Aortic smooth muscle cell (primary cell): Measurements from ENCODE around the gene GPI. TPM values are rescaled to one million over a fixed set of nuclear protein-coding genes. Genes with fewer than 3 reads are reported as not detected.

Experiments used
- total RNA-seq: library from RNA; depleted of rRNA; stranded (reverse); fragments of >200 nt; gene quantifications from 2 replicates; pipeline ENCODE4 v1.2.3, GENCODE V29; 2014

The GPI gene
- 112 and 129 TPM in 2 replicates for total RNA-seq

DNA sequence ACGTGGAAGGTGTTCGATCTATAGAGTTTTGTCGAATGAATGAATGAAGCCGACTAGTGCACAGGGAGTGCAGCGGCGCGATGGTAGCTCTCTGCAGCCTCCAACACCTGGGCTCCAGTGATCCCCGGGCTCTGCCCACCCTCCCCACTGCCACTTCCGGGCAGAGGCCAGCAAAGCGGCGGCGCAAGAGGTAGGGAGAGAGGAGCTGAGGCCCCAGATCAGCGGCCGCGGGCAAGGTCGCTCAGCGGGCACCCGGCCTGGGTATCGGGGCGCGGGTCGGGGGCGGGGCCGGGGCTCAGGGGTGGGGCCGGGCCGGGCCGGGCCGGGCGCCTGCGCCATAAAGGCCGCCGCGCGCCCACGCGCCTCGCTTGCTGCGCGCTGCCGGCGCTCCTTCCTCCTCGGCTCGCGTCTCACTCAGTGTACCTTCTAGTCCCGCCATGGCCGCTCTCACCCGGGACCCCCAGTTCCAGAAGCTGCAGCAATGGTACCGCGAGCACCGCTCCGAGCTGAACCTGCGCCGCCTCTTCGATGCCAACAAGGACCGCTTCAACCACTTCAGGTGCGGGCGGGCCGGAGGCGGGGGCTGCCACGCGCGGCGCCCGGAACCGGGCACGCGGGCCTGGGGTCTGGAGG, at the start of gene GPI:
Gene GPI (plus strand): TSS at position 367 of the 633 bp plus-strand sequence. CDS start 71 bp downstream, at position 438.

DNA sequence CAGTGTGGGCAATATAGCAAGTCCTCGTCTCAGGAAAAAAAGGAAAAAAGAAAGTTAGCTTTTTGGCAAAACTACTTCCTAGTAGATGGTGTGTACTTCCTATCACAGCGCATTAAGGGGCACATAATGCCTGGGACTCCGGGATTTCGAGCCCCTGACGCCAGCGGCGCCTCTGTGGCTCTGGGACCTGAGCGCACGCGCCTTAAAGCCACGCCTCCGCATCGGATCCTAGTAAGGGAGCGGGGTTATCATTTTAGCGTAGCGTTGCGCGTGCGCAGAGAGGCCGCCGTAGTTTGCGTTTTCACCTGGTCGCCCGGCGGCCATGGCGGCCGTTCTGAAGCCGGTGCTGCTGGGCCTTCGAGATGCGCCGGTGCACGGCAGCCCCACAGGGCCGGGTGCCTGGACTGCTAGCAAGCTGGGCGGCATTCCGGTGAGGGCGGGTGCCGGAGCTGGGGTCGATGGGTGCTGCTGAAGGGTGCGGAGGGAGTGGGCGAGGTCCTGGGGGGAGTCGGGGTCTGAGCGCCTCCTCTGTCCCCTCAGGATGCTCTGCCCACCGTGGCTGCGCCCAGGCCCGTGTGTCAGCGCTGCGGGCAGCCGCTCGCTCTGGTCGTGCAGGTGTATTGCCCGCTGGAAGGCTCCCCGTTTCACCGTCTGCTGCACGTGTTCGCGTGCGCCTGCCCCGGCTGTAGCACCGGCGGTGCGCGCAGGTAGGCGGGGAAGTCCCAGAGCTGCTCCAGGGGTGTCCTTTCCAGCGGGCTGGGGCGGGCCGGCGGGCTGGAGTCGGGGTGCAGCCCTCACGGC, 39.3 kb downstream of the GPI start, which contains the start of gene PDCD2L:
Gene PDCD2L (plus strand): TSS at position 291 of the 801 bp plus-strand sequence. CDS start 32 bp downstream, at position 323.

Other genes with a start within 250 kb of the GPI start
- 75.6 and 94.3 TPM in 2 replicates for gene LSM14A, start 192.7 kb upstream of the GPI start, total RNA-seq
- 11.6 and 15.9 TPM in 2 replicates for gene GARRE1, start 110.6 kb upstream of the GPI start, total RNA-seq
- gene PDCD2L, start 39.2 kb downstream of the GPI start, total RNA-seq, result 5.7 and 6.8 TPM in 2 replicates
- gene UBA2, start 63.2 kb downstream of the GPI start, total RNA-seq, result 110 and 157 TPM in 2 replicates
- gene WTIP, start 116.6 kb downstream of the GPI start, total RNA-seq, result 30.1 and 49.0 TPM in 2 replicates